Stimulated activated CD4-positive, alpha-beta T cell treated with anti-CD3 and anti-CD28 coated beads, TNF-alpha, amount 100 ng/mL, for 4 hours (primary cell): Measurements from ENCODE around the gene FBXW8.
"Not testable (repeated sequence)": the region's sequence is repeated elsewhere in the genome, so short reads cannot be mapped to it uniquely, and the experiment has no call there.

ENCODE experiments used
- DNase-seq, 3 experiments: peaks; one replicate each; pipeline ENCODE4 v3.0.0-alpha.2; 2020; ENCODE audit warnings: low read depth in 3 of 3

The FBXW8 gene

GRCh38 chr12:117053597-117054201, 142.9 kb downstream of the FBXW8 start:
- no peak for DNase-seq

GRCh38 chr12:117054279-117054678, 143.5 kb downstream of the FBXW8 start:
- no peak for DNase-seq

GRCh38 chr12:117057626-117058025, 146.9 kb downstream of the FBXW8 start:
- not testable (repeated sequence) for DNase-seq

GRCh38 chr12:117058442-117059072, 147.8 kb downstream of the FBXW8 start:
- DNase-seq = no peak

- no peak for DNase-seq
Measured at GRCh38 chr12:117059156-117059555, 148.4 kb downstream of the FBXW8 start.

GRCh38 chr12:117060246-117060928, 149.6 kb downstream of the FBXW8 start:
- DNase-seq = no peak

GRCh38 chr12:117060929-117061305, 150.2 kb downstream of the FBXW8 start:
- DNase-seq = no peak

GRCh38 chr12:117061555-117062079, 150.9 kb downstream of the FBXW8 start:
- no peak for DNase-seq

GRCh38 chr12:117063162-117063911, 152.6 kb downstream of the FBXW8 start:
- DNase-seq = no peak

- no peak for DNase-seq
Measured at GRCh38 chr12:117064049-117064448, 153.3 kb downstream of the FBXW8 start.

GRCh38 chr12:117064596-117064995, 153.8 kb downstream of the FBXW8 start:
- DNase-seq = no peak

GRCh38 chr12:117067016-117067415, 156.3 kb downstream of the FBXW8 start:
- no peak for DNase-seq

- DNase-seq = no peak
Measured at GRCh38 chr12:117067638-117068037, 156.9 kb downstream of the FBXW8 start.

GRCh38 chr12:117068492-117068891, 157.7 kb downstream of the FBXW8 start:
- no peak for DNase-seq

GRCh38 chr12:117069101-117069797, 158.5 kb downstream of the FBXW8 start:
- no peak for DNase-seq

GRCh38 chr12:117069926-117070900, 159.5 kb downstream of the FBXW8 start:
- DNase-seq = no peak

- DNase-seq = no peak
Measured at GRCh38 chr12:117071009-117071408, 160.3 kb downstream of the FBXW8 start.

- no peak for DNase-seq
Measured at GRCh38 chr12:117072106-117072505, 161.4 kb downstream of the FBXW8 start.

- no peak for DNase-seq
Measured at GRCh38 chr12:117072736-117073490, 162.2 kb downstream of the FBXW8 start.

- no peak for DNase-seq
Measured at GRCh38 chr12:117073611-117074010, 162.9 kb downstream of the FBXW8 start.
